HepG2 (cell line): Measurements from ENCODE around the gene RNASE11. TPM values are rescaled to one million over a fixed set of nuclear protein-coding genes. Genes with fewer than 3 reads are reported as not detected.

Experiments used
- FOSL2 ChIP-seq: sonication (generic); formaldehyde crosslinking; IDR thresholded peaks from 2 replicates; pipeline ENCODE4 v1.4.0; 2020; ENCODE audit warnings: missing genetic modification reagents
- IRX3 ChIP-seq: sonication (generic); formaldehyde crosslinking; IDR thresholded peaks from 2 replicates; pipeline ENCODE4 v1.8.1; 2023; ENCODE audit warnings: mild to moderate bottlenecking, low read depth, missing genetic modification reagents, borderline replicate concordance
- KDM4B ChIP-seq: sonication (generic); formaldehyde crosslinking; IDR thresholded peaks from 2 replicates; pipeline ENCODE4 v1.4.0; 2020; ENCODE audit warnings: missing genetic modification reagents
- MAF1 ChIP-seq: sonication (generic); formaldehyde crosslinking; IDR thresholded peaks from 2 replicates; pipeline ENCODE4 v1.5.0; 2020; ENCODE audit warnings: missing genetic modification reagents, borderline replicate concordance
- MXI1 ChIP-seq: IDR thresholded peaks from 3 replicates; pipeline ENCODE4 v1.6.1; 2012; ENCODE audit warnings: low read depth, low read length, inconsistent platforms, borderline replicate concordance
- NCOA1 ChIP-seq: sonication (generic); formaldehyde crosslinking; IDR thresholded peaks from 2 replicates; pipeline ENCODE4 v1.9.0; 2021; ENCODE audit warnings: missing genetic modification reagents
- NFATC3 ChIP-seq: sonication (generic); formaldehyde crosslinking; IDR thresholded peaks from 2 replicates; pipeline ENCODE4 v1.5.1; 2020; ENCODE audit warnings: mild to moderate bottlenecking, missing genetic modification reagents
- ONECUT2 ChIP-seq: sonication (generic); formaldehyde crosslinking; IDR thresholded peaks from 2 replicates; pipeline ENCODE4 v1.4.0; 2020; ENCODE audit warnings: missing genetic modification reagents
- RAD51 ChIP-seq: fragments of 450-650 bp; IDR thresholded peaks from 2 replicates; pipeline ENCODE4 v1.6.1; 2016; ENCODE audit warnings: borderline replicate concordance
- WIZ ChIP-seq: sonication (generic); formaldehyde crosslinking; IDR thresholded peaks from 2 replicates; pipeline ENCODE4 v1.5.1; 2020; ENCODE audit warnings: mild to moderate bottlenecking, missing genetic modification reagents
- ZNF205 ChIP-seq: IDR thresholded peaks from 2 replicates; pipeline ENCODE4 v1.6.1; 2018; ENCODE audit warnings: missing biosample characterization, missing genetic modification reagents
- ZSCAN12 ChIP-seq: sonication (generic); formaldehyde crosslinking; IDR thresholded peaks from 2 replicates; pipeline ENCODE4 v1.9.0; 2021; ENCODE audit warnings: mild to moderate bottlenecking, missing genetic modification reagents
- polyA plus RNA-seq, 8 experiments: library from polyadenylated mRNA; depleted of rRNA in 3 of 8; stranded (reverse) in 7 of 8; unstranded in 1 of 8; fragments of >200 nt; fragmentation: Illumina TruSeq in 4 of 8; extraction: Trizol in 4 of 8; gene quantifications; 2 replicates each; pipeline versions ENCODE4 v1.2.1 to v1.2.3, GENCODE V29; 2011 to 2016; ENCODE audit warnings: low read depth in 4 of 8, missing spikeins in 1 of 8, mixed read lengths in 1 of 8; ENCODE audit not compliant: insufficient read depth in 1 of 8
- total RNA-seq, 5 experiments: library from RNA; depleted of rRNA; stranded (reverse); fragments of >200 nt; fragmentation: Illumina TruSeq; extraction: Trizol; gene quantifications; 2 replicates each; pipeline ENCODE4 v1.2.3, GENCODE V29; 2016; ENCODE audit warnings: low read depth in 1 of 5
- TF ChIP-seq, protein P1 (sequence below), 2 experiments: fragments of 450-650 bp in 1 of 2; sonication (generic) in 1 of 2; formaldehyde crosslinking in 1 of 2; IDR thresholded peaks; 2 replicates each; pipeline versions ENCODE4 v1.6.1 to v1.8.0; 2016 to 2022; ENCODE audit warnings: antibody characterized with exemption in 1 of 2, mild to moderate bottlenecking in 1 of 2, missing genetic modification reagents in 1 of 2
- TF ChIP-seq, protein P2 (sequence below): sonication (generic); formaldehyde crosslinking; IDR thresholded peaks from 2 replicates; pipeline ENCODE4 v1.8.1; 2023; ENCODE audit warnings: mild to moderate bottlenecking, missing genetic modification reagents
- TF ChIP-seq, protein P3 (sequence below): sonication (generic); formaldehyde crosslinking; IDR thresholded peaks from 2 replicates; pipeline ENCODE4 v1.4.0; 2020; ENCODE audit warnings: missing genetic modification reagents, borderline replicate concordance

Gene RNASE11
- total and polyA plus RNA-seq, 2 of the 13 experiments (the other 11 are each of a cell fraction or from before 2014, with no cell fraction given), result not detected

DNA sequence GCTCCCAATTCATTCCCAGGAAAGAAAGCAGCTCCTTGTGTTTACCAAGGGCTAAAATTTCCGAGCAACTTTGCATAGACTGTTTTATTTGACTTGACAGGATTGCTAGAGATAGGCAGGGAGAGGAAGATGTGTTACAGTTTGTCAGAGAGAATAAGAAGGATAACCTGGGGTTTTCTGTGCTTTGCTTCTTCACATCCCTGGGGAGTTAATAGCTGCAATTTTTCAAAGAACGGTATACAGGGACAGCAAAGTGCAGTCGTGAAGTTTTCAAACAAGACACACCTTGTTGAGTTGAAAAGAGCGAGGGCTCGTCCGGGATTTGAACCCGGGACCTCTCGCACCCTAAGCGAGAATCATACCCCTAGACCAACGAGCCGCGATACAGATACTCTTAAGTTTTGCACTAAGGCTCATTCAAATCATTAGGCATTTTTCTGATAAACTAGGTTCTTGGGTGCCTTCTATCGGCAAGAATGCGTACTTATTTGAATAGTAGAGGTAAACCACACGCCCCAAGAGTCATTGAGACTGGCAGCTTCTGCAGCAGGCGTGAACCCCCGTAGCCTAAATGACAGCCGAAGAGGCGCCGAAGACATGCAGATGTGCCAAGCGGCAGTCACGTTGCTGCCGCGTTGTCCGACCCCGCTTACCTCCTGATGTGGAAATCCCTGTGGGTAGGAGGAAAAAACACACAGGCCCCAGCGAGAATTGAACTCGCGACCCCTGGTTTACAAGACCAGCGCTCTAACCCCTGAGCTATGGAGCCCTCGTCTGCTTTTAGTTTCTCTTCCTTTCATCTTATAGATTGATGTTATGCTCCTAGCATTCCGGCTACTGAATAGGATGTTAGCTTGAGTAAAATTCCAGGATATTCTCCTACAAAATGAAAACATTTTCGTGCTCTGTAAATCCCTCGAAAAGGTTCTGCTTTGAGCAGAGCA, 25.6 kb upstream of the RNASE11 start (continued):
- TF ChIP-seq, protein P1, sequence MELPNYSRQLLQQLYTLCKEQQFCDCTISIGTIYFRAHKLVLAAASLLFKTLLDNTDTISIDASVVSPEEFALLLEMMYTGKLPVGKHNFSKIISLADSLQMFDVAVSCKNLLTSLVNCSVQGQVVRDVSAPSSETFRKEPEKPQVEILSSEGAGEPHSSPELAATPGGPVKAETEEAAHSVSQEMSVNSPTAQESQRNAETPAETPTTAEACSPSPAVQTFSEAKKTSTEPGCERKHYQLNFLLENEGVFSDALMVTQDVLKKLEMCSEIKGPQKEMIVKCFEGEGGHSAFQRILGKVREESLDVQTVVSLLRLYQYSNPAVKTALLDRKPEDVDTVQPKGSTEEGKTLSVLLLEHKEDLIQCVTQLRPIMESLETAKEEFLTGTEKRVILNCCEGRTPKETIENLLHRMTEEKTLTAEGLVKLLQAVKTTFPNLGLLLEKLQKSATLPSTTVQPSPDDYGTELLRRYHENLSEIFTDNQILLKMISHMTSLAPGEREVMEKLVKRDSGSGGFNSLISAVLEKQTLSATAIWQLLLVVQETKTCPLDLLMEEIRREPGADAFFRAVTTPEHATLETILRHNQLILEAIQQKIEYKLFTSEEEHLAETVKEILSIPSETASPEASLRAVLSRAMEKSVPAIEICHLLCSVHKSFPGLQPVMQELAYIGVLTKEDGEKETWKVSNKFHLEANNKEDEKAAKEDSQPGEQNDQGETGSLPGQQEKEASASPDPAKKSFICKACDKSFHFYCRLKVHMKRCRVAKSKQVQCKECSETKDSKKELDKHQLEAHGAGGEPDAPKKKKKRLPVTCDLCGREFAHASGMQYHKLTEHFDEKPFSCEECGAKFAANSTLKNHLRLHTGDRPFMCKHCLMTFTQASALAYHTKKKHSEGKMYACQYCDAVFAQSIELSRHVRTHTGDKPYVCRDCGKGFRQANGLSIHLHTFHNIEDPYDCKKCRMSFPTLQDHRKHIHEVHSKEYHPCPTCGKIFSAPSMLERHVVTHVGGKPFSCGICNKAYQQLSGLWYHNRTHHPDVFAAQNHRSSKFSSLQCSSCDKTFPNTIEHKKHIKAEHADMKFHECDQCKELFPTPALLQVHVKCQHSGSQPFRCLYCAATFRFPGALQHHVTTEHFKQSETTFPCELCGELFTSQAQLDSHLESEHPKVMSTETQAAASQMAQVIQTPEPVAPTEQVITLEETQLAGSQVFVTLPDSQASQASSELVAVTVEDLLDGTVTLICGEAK (IDR thresholded peaks at IDR 0.05), result no peak
- TF ChIP-seq, protein P1 (CRISPR knock-in tag; IDR thresholded peaks at IDR 0.05), result peak; percentile 71; the same call in 1 of the 2 replicates
- TF ChIP-seq, protein P2, sequence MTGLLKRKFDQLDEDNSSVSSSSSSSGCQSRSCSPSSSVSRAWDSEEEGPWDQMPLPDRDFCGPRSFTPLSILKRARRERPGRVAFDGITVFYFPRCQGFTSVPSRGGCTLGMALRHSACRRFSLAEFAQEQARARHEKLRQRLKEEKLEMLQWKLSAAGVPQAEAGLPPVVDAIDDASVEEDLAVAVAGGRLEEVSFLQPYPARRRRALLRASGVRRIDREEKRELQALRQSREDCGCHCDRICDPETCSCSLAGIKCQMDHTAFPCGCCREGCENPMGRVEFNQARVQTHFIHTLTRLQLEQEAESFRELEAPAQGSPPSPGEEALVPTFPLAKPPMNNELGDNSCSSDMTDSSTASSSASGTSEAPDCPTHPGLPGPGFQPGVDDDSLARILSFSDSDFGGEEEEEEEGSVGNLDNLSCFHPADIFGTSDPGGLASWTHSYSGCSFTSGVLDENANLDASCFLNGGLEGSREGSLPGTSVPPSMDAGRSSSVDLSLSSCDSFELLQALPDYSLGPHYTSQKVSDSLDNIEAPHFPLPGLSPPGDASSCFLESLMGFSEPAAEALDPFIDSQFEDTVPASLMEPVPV (CRISPR knock-in tag), result peak; percentile 23; the same call in 1 of the 2 replicates
- TF ChIP-seq ZSCAN12 (CRISPR knock-in tag) (0 out of 2 replicates have a peak, but pooled peaks have one; percentile 14), KDM4B (CRISPR knock-in tag) (no peak), RAD51 (no peak), ZNF205 (CRISPR knock-in tag) (peak; percentile 68), NFATC3 (peak; percentile 60; the same call in 1 of the 2 replicates), ONECUT2 (CRISPR knock-in tag) (peak; percentile 19; the same call in 1 of the 2 replicates), MXI1 (peak; percentile 74; the same call in 2 of the 3 replicates), MAF1 (CRISPR knock-in tag) (peak; percentile 98), FOSL2 (CRISPR knock-in tag) (peak; percentile 64), WIZ (CRISPR knock-in tag) (no peak; the same call in 1 of the 2 replicates), IRX3 (no peak; the same call in 1 of the 2 replicates), NCOA1 (CRISPR knock-in tag) (peak; percentile 20; the same call in 1 of the 2 replicates)
- TF ChIP-seq, protein P3, sequence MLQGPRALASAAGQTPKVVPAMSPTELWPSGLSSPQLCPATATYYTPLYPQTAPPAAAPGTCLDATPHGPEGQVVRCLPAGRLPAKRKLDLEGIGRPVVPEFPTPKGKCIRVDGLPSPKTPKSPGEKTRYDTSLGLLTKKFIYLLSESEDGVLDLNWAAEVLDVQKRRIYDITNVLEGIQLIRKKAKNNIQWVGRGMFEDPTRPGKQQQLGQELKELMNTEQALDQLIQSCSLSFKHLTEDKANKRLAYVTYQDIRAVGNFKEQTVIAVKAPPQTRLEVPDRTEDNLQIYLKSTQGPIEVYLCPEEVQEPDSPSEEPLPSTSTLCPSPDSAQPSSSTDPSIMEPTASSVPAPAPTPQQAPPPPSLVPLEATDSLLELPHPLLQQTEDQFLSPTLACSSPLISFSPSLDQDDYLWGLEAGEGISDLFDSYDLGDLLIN (CRISPR knock-in tag), result no peak; the same call in 1 of the 2 replicates
